RPMI8226 (cell line): ENCODE measurements around the gene KLRF2.
"Not testable (repeated sequence)": the region's sequence is repeated elsewhere in the genome, so short reads cannot be mapped to it uniquely, and the experiment has no call there.

Experiments used
- DNase-seq: peaks from one replicate; pipeline ENCODE4 v3.0.0-alpha.2; 2015

KLRF2 gene

GRCh38 chr12:9881246-9881645 lies at the start of gene KLRF2:
KLRF2 (plus strand) TSS chr12:9881489; CDS start chr12:9881596, 107 bp downstream.
- DNase-seq, result no peak

DNA sequence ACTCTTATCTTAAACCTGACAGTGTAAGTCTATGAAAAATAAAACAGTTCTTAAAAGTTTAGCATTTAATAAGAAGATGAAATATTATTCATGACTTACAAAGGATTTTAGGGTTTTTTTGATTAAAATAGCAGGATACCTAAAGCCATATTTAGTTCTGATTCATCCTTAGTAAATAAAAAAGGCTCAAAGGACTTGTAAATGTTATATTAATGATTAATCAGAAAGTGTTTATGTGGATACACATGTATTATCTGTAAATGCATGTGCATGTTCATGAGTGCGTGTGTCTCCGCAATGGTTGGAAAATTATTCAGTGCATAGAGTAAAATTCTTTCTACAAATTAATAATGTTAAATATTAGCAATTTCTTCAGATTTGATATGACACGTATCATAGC lies 49.6 kb upstream of the KLRF2 start:
- no peak for DNase-seq

GRCh38 chr12:9843407-9843806 lies 37.9 kb upstream of the KLRF2 start:
- DNase-seq, result no peak

- no peak for DNase-seq
These were observed 32.4 kb upstream of the KLRF2 start for GRCh38 chr12:9848899-9849298.

DNA sequence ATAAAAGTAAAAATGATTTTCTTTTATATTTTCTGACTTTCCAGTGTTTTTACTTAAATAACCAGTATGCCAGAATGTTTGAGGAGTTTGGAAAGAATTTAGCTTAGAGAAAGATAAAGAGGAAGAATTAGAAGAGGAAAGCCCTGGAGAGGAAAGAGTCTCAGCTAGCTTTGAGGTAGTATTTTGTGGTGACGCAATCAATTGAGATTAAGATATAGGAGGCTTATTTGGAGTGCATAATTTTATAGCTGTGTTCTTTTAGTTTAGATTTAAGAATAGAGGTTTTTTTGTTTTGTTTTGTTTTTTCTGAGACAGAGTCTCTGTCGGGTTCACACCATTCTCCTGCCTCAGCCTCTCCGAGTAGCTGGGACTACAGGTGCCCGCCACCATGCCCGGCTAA lies 30.2 kb upstream of the KLRF2 start:
- DNase-seq, result no peak

GRCh38 chr12:9851927-9852326 lies 29.4 kb upstream of the KLRF2 start:
- DNase-seq, result no peak

GRCh38 chr12:9856151-9856550 lies 25.1 kb upstream of the KLRF2 start:
- DNase-seq, result no peak

GRCh38 chr12:9856894-9857293 lies 24.4 kb upstream of the KLRF2 start:
- no peak for DNase-seq

DNA sequence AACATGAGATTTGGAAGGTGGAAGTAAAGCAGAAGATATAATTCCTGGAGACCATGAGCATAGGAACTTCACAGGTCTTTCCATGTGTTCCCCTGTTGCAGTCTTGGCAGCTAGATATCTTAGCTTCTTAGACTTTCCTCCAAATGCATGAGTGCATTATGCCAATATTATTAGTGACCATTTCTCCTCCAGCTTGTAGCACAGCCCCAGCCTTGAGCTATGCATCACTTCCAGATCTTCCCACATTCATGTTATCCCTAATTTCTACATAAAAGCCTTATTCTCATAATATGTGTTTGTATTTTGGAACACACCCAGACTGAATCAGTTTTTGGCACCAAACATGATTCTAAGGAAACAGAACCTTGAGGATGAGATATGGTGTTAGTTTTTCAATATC lies 23.2 kb upstream of the KLRF2 start:
- DNase-seq, result no peak

DNA sequence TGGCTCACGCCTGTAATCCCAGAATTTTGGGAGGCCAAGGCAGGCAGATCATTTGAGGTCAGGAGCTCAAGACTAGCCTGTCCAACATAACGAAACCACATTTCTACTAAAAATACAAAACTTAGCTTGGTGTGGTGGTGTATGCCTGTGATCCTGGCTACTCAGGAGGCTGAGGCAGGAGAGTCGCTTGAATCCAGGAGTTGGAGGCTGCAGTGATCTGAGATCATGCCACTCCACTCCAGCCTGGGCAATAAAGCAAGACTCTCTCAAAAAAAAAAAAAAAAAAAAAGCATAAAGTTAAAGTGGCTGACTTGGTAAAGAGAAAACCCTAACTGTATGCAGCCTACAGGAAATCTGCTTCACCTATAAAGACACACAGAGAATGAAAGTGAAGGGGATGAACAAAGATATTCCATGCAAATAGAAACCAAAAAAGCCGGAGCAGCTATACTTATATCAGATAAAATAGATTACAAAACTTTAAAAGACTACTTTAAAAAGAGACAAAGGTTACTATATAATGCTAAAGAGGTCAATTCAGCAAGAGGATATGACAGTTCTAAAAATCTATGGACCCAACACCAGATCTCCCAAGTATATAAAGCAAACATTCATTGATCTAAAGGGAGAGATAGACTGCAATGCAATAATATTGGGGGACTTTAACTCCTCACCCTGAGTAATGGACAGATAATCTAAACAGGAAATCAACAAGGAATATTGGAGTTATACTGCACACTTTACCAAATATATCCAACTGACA lies 16.2 kb upstream of the KLRF2 start:
- no peak for DNase-seq

- peak; percentile 36 for DNase-seq
These were observed 14.4 kb upstream of the KLRF2 start for GRCh38 chr12:9866860-9867269.

DNA sequence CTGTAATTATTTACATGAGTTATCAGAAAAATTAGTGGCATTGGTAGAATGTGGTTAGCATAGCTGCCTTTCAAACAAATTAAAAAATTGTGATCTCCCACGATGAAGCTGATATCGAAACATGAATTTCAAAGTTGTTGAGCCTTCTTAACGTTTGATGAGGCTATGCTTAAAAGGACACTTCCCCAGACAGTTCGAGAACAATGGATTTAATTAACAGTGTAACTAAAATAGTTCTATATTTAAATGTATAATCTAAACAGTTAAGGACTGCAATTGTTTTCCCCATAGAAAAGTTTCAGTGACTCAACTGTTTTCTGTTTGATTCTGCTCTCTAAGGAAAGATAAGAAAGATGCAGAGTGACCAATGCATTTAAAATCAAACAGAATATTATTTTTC lies 13.8 kb upstream of the KLRF2 start:
- DNase-seq, result no peak

- DNase-seq, result no peak
These were observed 12.9 kb upstream of the KLRF2 start for GRCh38 chr12:9868311-9868801.

GRCh38 chr12:9868951-9869306 lies 12.4 kb upstream of the KLRF2 start:
- DNase-seq, result no peak

GRCh38 chr12:9869307-9870161 lies 11.8 kb upstream of the KLRF2 start, which contains the start of gene CLEC2B:
CLEC2B (minus strand) TSS chr12:9869354.
- peak; percentile 46 for DNase-seq

DNA sequence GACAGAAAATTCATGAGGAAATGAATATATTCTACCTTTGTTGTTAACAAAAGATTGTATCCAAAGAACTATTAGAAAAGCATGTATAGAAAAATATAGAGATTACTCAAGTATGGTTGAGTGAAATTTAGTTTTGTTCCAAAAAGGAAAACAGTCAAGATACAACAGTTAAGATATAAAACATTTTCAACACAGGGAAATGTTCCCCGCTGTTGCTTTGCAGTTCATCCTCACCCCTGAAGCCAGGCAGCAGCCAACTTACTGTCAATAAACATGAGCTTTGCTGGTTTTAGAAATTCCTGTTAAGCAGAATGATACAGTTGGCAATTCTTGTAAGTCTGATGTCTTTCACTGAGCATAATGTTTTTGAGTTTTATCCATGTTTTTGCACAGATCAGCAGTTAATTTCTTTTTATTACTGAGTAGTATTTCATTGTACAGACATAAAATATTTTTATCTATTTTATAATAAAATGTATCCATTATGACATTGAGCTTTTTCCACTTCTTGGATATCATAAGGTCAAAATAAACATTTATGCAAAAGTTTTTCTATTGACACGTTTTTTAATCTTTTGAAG lies 10.9 kb upstream of the KLRF2 start:
- DNase-seq, result no peak

- DNase-seq, result no peak
These were observed 9.1 kb upstream of the KLRF2 start for GRCh38 chr12:9872162-9872561.

GRCh38 chr12:9872742-9873141 lies 8.5 kb upstream of the KLRF2 start:
- no peak for DNase-seq

GRCh38 chr12:9876120-9876519 lies 5.2 kb upstream of the KLRF2 start:
- DNase-seq, result not testable (repeated sequence)

DNA sequence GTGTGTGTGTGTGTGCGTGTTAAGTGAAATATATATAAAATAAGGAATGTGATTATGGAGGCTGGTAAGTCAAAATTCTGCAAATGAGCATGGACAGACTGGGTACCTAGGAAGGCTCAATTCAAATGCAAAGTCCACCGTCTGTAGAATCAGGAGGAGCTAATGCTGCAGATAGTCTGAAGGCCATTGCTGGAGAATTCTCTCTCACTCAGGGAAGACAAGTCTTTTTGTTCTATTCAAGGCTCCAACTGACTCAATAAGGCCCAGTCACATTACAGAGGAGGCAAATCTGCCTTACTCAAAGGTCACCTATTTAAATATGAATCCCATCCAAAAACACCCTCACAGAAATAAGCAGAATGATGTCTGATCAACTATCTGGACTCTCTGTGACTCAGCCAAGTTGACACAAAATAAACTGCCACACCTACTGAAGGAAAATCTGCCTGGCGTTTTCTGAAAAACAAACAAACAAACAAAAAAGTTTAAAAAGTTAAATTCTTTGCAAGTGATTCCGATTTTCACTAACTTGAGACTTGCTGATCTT lies 684 bp upstream of the KLRF2 start:
- DNase-seq, result no peak

GRCh38 chr12:9881988-9882387 lies 699 bp downstream of the KLRF2 start:
- DNase-seq, result no peak

- DNase-seq, result peak; percentile 9
These were observed 1.9 kb downstream of the KLRF2 start for GRCh38 chr12:9883175-9883574.

DNA sequence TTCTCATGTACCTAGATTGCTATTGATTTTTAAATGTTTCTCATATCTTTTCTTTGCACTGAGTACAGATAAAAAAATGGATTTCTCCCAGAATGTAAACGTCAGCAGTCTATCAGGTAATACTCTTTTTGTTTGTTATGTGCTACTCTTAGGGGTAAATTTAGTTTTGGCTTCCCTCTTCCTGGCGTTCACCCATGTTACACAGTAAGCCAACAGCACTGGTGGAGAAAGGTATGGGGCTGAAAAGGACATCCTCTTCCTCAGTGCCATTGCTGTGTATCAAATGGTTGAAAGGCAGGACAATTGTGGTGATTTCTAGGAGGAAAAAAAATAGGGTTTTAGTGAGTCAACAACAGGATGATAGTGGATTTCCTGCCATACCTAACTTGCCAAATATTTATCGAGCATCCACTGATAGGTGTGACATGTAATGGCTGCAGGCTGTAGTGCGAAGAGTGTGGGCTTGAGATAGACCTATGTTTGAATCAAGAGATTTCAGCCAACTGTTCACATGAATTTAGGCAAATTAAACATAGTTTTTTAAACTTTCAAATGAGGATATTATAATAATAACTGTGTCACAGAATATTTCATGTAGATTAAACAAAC lies 7.5 kb downstream of the KLRF2 start:
- DNase-seq, result no peak
